NCI-H345 treated with DMSO at 0.1 percent for 48 hours (cell line): Measurements from ENCODE around the gene EVA1C.
"Not testable (repeated sequence)": the region's sequence is repeated elsewhere in the genome, so short reads cannot be mapped to it uniquely, and the experiment has no call there.

Source experiments
- DNase-seq: peaks from one replicate; lab custom pipeline; 2025; ENCODE audit not compliant: unreplicated experiment; lab: John Stamatoyannopoulos, UW

Gene EVA1C

DNA sequence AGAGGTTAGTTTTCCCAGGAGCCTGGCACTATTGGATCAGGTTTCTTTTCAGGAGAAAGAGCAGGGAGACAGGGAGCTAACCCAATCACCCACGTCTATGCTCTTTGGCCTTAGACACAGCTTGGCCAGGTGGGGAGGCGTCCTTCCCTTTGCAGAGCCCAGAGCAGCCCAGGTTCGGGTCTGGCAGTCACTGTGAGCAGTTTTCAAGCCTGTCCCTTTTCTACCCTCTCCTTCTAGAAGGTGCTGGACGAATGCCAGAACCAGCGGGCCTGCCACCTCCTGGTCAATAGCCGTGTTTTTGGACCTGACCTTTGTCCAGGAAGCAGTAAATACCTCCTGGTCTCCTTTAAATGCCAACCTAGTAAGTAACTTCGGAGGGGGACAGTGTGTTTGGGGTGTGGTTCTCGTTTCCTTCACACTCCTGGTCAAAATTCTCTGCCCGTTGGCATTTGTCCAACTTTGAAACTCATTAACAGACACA, 44.9 kb downstream of the EVA1C start:
- no peak for DNase-seq

DNA sequence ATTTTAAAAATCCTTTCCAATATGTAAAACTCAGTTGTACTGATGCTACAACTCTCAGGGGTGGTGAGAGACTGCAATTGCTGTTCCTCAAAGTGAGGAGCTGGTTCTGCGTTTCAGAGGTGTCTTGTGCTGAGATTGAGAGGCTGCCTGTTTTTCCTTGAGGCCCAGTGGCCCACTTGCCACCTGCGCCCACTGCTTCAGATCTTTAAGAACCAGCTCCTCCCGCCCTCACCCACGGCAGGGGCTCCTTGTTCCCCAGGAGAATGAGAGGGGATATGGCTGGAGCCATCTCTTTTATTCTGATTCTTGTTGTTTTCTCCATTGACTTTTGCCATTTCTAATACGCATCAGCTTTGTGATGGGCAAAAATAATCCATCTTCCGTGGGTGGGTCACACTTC, 45.5 kb downstream of the EVA1C start:
- no peak for DNase-seq

DNA sequence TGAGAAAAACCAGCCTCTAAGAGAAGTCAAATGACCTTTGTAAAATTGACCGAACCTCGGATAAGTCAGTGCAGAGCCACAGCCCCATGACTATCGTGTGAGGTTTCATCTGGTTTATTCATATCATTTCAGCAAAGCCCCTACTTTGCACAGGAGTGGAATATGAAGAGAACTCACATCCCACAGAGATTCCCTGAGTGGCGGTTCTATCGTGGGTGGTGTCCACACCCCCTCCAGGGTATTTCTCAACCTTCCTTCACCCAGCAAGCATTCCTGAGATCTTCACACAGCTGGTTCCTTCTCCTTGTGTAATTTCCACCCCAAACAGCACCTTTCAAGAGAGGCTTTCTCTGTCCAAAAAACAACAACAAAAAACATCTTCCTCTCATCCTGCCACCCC, 47.5 kb downstream of the EVA1C start:
- no peak for DNase-seq

DNA sequence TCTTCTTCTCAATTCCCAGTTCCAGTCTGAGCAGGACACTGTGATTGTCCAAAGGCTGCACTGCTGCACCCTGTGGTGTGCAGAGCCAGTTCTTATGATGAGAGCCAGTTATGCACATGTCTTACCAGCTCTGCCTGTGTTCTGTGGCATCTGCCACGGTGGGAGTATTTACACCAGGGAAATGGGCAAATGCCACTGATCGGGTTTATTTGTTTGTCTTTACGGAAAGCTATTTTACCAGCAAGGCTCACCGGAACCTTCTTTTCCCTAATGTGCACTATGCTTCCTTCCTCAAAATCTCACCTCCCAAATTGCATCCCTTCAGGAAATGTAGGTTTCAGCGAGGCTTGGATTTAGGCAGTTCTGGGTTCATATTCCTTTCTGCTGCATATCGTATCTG, 49.0 kb downstream of the EVA1C start:
- no peak for DNase-seq

DNA sequence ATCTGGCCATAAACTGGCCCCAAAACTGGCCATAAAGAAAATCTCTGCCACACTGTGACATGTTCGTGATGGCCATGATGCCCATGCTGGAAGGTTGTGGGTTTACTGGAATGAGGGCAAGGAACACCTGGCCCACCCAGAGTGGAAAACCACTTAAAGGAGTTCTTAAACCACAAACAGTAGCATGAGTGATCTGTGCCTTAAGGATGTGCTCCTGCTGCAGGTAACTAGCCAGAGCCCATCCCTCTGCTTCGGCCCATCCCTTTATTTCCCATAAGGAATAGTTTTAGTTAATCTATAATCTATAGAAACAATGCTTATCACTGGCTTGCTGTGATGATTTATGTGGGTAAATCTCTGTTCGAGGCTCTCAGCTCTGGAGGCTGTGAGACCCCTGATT, 50.1 kb downstream of the EVA1C start:
- not testable (repeated sequence) for DNase-seq

DNA sequence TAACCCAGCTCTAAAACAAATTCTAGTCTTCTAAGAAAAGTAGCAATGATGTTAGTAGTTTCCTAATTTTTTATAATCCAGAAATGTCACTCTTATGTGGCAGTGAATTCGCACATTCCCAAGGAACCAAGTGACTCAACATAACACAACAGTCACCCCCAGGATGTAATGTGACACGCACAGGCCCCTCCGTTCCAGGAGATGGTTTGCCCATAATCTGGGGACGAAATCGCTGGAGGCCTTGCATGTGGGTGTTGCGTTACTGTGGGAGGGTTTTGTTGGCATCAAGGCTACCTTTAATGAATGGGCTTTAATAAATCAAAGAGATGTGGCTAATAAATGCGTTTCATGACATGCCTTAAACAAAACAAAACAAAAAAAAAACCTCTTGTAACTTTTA, 50.9 kb downstream of the EVA1C start:
- no peak for DNase-seq

DNA sequence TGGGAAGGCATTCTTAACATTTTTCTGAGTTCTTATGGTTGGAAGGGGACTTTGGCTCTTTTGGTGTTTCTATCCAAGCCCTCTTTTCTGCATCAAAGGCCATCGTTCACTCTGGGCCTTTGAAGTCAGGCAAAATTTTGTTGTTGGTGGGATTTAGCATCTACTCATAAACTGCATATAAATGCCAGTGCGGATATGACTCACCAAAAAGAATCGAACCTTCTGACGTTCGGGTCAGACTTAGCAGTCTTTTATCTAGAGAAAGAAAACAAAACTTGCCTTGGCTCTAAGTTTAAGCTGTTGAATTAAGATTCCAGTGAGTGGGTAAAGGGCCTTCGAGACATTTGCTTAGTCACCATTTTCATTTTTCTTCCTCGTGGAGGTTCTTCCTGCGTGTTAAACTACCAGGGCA, 51.4 kb downstream of the EVA1C start:
- no peak for DNase-seq

DNA sequence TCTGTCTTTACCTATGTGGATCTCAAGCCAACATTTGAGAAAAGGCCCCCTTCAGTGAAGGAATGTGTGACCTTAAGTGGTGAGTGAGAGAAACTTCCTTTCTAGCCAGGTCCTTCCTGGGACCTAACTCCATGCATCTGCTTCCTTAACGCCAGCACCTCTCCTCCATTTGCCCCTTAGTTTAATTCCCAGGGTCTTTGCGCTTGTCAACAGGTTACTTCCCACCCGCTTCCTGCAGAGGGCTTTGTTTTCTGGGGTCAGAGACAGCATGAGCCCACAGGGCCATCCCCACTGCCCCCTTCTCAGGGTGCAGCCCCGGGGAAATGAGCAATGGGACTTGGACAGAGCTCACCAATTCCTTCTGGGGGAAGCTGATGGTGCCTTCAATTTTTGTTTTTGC, 54.8 kb downstream of the EVA1C start:
- DNase-seq: no peak

DNA sequence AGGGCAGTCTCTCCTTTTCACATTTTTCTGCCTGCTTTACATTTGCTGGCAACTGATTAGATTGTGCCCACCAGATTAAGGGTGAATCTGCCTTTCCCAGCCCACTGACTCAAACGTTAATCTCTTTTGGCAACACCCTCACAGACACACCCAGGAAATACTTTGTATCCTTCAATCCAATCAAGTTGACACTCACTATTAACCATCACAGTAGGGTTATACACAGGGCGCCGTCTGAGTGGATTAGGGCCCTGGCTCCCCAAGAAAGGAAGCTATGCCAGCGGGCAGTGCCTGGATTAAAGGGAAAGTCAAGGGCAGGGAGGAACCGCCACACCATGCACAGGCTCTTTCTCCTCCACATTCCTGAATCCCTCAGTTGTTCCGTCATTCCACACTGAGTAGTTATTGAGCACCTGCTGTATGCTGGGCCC, 56.2 kb downstream of the EVA1C start:
- no peak for DNase-seq

DNA sequence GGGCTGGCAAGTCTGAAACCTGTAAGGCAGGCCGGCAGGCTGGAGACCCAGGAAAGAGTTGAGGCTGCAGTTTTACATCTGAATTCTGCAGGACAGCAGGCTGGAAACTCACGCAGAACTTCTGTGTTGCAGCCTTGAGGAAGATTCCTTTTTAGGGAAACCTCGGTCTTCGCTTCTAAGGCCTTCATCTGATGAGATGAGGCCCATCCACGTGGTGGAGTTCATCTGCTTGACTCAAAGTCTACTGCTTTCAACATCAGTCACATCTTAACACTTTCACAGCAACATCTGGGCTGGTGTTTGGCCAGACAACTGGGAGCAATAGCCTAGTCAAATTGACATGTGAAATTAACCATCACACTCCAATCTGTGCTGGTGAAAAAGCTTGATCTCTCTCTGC, 57.1 kb downstream of the EVA1C start:
- DNase-seq: no peak

DNA sequence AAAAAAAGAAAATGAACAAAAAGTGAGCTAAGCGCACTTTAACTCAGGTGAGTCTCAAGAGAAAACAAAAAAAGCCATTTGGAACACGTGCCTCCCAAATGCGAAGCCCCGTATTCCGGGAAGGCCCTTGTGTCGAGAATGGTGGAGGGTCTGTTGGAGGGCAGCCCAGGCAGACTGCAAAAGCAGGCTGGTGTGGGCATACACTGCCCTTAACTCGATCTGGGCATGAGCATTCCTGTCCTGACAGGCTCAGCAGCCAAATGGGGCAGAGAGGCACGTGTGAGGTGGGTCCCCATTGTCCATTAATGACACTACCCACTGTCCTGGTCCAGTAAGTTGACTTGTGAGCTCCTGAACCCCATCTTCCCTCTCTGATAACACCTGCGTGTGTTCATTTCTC, 57.7 kb downstream of the EVA1C start:
- DNase-seq: no peak

DNA sequence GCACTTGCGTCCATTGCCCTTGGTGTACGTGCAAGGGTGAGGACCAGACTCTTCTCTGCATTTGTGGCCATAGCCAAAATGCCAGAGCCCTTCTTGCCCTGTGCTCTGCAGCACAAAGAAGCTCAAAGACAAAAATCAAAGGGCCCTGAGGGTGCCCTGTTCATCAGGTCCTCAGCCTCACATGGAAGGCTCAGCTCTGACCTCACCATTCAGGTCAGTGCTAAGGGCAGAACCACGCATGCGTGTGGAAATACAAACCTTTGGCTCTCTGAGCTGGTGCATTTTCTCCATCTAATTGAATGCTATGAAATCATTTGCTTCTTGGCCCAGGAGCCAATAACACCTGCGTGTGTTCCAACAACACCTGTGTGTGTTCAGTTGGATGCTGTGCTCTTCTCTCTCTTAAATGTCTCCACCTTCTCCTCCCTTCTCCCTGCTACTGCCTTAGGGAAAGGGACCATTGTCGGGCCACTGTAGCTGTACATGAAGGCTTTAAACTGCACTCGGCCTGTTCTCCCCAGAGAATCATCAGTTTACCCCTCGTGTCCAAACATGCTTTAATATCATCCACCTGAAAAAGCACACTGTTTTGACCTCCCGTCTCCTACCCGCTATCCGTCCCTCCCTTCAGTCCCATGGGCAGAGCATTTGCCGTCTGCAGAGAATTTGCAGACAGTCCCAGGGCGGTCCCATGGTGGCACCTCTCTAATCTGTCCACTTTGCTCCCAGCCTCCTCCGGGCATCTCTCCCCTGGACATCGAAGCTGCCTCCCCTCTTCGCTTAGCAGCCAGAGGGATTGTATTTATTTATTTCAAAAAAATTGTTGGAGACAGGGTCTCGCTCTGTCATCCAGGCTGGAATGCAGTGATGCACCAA, 60.6 kb downstream of the EVA1C start:
- no peak for DNase-seq

DNA sequence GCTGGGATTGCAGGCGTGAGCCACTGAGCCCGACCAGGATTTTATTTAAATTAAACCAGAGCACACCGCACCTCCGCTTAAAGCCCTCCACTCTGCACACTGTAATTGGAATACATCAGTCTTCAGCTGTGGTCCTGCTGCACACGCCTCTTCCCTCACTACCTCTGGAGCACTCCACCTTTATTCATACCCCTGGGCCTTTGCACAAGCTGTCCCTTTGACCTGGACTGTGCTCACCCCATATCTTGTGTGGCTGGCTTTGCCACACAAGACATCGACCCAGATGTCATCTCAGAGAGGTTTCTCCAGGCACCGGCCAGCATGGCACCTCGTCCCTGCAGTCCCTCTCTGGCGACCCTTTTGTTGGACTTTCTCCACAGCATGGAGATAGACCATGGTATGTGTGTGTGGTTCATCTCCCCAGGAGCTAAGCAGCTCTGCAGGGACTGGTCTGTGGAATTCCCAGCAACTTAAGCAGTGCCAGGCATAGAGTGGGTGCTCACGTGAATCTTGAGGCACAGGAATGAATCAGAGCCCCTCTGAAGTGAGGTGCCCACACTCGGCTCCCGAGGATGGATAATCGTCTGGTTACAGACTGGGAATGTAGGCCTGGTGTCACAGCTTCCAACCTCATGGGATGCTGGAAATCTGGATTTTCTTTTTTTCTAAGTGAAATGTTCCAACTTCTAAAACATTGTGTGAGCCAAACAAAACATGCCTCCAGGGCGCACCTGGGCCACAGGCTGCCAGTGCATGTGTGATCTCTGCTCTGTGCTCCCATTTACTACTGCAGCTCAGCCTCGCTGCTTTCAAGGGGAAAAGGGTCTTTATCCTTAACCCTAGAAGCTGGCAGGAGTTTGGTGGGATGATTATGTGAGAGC, 61.9 kb downstream of the EVA1C start:
- no peak for DNase-seq

DNA sequence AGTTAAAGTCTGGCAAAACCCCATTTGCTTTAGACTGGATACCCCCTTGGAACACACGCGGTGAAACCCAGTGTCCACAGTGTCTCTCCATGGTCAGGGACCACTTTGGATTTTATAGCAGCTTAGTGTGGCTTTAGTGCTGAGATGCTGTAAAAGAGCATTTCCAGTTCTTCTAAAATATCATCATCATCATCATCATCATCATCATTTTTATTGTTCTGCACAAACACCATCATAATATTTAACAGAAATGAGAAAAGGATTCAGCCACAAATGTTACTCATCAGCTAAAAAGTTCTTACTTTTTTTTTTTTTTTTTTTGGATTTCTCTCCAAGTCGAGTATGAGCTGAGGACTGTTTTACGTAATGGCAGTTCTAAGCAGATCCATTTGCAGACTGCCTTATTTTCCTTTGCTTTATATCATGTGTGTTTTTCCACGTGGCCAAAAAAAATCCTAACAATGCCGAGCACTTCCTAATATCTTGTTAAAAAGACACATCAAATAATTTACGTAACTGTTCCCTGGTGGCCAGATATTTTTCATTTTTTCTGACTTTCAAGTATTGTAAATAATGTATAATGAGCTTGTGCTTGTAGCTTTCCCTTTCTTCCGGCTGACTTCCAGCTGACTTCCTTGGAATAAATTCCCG, 62.8 kb downstream of the EVA1C start:
- no peak for DNase-seq

DNA sequence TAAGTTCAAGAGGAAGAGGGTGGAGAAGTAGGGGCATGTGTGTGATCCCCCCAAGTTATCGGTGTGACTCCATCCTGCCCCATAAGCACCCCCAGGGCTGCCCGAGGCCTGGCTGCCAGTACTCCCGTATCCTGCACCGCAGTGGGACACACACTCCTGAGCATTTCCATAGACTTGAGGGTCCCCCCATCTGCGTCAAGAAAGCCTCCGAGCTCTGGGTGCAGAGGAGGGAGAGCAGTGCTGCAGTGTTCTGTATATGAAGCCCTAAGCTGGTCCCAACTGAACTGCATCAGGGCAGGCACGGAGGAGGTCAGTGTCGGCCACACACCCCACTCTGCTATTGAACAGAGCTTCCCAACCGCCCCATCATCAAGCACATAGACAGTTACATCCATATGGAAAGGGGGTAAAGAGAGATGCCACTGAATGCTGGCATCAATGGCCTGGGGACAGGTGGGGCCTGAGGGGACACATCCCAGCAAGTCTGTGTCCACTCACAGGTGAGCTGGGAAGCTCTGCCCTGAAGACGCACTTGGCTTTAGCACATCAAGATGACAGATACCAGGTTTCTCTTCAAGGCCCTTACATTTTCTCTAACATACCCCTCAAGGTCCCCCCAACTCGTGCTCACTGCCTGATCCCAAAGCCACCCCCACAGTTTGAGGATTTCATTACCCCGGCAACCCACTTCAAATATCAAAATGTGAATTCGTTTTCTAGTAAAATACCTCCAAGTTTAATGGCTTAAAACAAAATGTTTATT, 64.3 kb downstream of the EVA1C start:
- no peak for DNase-seq

DNA sequence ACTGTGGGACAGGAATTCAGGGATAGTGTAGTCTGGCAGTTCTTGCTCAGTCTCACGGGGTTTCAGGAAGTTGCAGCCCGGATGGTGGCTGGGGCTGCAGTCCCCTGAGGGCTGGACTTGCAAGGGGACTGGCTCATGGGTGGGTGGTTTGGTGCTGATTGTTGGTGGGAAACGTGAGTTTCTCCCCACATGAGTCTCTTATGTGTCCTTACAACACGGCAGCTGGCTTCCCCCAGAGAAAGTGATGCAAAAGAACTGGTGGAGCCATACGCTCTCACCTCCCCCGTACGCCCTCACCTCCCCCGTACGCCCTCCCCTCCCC, 64.9 kb downstream of the EVA1C start:
- no peak for DNase-seq

DNA sequence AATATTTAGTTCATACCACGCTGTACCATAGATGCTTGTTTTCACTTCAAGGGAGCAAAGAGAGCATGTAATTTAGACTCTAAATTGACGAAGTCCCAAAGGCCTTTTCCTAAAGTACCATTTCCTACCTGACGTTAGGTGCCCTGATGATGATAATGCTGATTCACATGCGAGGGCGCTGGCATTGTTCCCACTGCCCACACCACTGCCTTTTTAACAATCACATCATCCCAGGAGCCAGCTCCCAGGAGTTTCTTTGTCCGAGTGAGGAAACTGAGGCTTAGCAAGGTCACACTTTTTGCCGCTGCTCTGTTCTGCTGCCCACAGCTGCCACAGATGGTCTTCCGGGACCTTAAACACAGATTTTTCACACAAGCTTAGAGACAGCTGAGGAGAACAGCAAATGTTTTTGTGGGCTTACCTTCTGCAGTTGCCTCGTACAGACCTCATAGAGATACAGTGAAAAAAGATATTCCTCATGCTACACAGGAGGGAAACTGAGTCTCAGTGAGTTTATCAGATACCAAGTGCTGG, 69.4 kb downstream of the EVA1C start:
- no peak for DNase-seq

DNA sequence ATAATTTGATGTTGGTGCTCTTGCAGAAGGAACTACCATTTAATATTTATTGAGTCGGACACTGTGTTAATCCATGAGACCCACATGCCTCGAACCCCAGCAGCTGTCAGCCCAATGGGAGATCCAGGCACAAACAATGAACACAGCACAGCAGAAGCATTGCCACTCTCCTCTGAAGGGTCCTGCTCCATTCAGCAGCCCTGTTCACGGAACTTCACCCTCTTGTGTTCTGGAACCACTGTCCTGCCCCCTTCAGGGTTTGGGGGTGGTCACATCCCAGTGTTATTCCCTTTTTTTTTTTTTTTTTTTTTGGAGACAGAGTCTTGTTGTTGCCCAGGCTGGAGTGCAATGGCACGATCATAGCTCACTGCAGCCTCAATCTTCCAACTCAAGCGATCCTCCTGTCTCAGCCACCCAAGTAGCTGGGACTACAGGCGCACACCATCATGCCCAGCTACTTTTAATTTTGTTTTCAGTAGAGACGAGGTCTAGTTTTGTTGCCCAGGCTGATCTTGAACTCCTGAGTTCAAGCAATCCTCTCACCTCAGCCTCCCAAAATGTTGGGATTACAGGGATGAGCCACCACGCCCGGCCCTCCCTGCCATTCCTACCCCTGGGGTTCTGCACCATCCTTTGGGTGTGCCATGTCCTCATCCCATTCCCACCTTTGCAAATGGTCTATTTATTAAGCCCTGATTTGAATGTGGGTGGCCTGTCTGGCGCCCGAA, 70.2 kb downstream of the EVA1C start:
- no peak for DNase-seq

DNA sequence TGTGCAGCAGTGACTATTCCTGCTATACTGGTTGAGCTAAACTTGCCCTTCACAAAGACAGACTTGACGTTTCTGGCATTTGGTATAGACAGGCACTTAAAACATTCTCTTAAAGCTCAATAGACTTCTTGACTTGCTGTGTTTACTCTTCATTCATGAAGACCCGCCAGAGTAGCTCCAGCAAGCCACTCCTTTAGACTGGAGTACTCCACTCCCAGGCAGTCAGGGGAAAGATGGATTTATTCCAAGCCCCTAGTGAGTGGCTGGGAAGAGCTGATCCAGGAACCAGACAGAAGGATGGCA, 70.7 kb downstream of the EVA1C start:
- peak; percentile 24 for DNase-seq

DNA sequence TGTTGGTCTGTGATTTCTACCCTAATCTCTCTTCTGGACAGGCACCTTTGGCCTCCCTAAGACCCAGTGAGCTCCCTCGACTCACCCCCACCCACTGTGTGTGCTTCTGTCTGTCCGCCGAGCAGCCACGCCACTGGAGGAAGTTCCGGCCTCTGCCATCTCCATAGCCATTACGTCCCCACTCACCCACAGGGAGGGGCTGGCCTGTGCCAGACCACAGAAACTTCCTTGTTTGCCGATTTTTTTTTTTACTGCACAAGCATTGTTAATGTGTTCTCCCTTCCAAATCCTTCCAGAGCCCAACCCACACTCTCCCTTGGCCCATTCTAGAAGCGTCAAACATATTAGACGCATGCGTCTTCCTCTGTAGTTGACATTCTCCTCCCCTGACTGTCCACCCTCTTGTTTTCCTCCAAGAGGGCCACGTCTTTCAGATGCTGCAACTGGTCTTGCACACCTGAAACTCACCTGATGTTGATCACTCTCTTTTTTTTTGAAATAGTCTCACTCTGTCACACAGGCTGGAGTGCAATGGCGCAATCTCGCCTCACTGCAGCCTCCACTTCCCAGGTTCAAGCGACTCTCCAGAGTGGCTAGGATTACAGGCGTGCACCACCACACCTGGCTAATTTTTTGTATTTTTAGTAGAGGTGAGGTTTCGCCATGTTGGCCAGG, 72.3 kb downstream of the EVA1C start:
- DNase-seq: no peak
